Prostate gland (tissue), 2 donors: ENCODE measurements around the gene POLR2H.

ENCODE experiments used
- CTCF ChIP-seq, 4 experiments: fragments of 200-600 bp in 2 of 4; fragments of 450-650 bp in 2 of 4; sonication (generic) in 2 of 4; IDR thresholded peaks; 1 replicate in 3 of 4; 2 replicates in 1 of 4; pipeline ENCODE4 v1.5.1; 2016 to 2019; ENCODE audit warnings: antibody characterized with exemption in 4 of 4, mild to moderate bottlenecking in 2 of 4, moderate library complexity in 2 of 4
- POLR2AphosphoS5 ChIP-seq: sonication (generic); formaldehyde crosslinking; IDR thresholded peaks from one replicate; pipeline ENCODE4 v1.6.1; 2017; ENCODE audit warnings: antibody characterized with exemption

- TF ChIP-seq CTCF (IDR thresholded peaks at IDR 0.05) (no peak), POLR2AphosphoS5 (no peak)
Observed at GRCh38 chr3:184354754-184355153, 6.8 kb upstream of the POLR2H start.
